ENCODE data around the gene CTIF.

DNA sequence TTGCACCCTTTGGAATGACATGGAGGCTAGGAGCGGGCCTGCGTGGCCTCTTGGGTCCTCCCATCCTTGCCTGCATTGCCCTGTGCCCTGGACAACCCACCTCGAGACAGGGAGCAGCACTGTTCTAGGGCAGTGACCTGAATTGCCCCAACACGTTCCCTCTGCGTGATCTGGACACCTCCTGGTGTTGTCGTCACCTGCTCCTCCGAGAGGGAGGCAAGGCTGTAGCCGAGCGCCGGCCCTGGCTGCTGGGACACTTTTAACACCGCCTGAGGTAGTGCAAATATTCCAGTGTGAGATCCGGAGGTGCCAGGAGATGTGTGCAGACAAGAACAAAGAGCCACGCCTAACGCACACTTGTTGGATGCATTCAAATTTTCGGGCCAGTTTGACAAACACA, 280.4 kb downstream of the CTIF start:
- TF ChIP-seq CREB1 (IDR thresholded peaks at IDR 0.05; ENCODE audit: low read depth) (no peak), FOXM1 (IDR thresholded peaks at IDR 0.05; ENCODE audit: borderline replicate concordance, low read depth) (no peak), EP300 (IDR thresholded peaks at IDR 0.05; ENCODE audit: borderline replicate concordance) (no peak), TCF12 (IDR thresholded peaks at IDR 0.05; ENCODE audit: low read depth) (no peak), YY1 (IDR thresholded peaks at IDR 0.05; ENCODE audit: low read depth) (no peak), TEAD4 (IDR thresholded peaks at IDR 0.05) (no peak)
- TF ChIP-seq, protein P1, sequence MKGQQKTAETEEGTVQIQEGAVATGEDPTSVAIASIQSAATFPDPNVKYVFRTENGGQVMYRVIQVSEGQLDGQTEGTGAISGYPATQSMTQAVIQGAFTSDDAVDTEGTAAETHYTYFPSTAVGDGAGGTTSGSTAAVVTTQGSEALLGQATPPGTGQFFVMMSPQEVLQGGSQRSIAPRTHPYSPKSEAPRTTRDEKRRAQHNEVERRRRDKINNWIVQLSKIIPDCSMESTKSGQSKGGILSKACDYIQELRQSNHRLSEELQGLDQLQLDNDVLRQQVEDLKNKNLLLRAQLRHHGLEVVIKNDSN (IDR thresholded peaks at IDR 0.05) = no peak
